Activated CD4-positive, alpha-beta T cell treated with anti-CD3 and anti-CD28 coated beads, Interleukin-2, Interleukin-6, amounts not matched to agents 100 ng/mL and 50 ng/mL, durations not matched to agents 16 hours and 8 hours (primary cell): ENCODE results near the gene ZNF865.

Experiments
- DNase-seq: peaks from one replicate; pipeline ENCODE4 v3.0.0-alpha.2; 2020

The ZNF865 gene

DNA sequence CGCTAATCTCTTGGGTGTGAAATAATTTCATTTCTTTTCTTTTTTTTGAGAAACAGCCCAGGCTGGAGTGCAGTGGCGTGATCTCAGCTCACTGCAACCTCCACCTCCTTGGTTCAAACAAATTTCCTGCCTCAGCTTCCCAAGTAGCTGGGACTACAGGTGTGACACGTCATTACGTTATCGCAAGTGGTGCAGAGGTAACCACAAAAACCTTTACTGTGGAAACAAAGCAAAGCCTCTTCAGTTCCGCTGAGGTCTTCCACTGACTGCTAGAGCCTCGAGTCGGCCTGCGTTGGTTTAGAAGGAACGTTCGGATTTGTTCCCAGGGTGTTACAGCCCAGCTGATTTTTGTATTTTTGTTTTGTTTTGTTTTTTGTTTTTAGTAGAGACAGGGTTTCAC, 20.9 kb downstream of the ZNF865 start:
- peak; percentile 91 for DNase-seq

DNA sequence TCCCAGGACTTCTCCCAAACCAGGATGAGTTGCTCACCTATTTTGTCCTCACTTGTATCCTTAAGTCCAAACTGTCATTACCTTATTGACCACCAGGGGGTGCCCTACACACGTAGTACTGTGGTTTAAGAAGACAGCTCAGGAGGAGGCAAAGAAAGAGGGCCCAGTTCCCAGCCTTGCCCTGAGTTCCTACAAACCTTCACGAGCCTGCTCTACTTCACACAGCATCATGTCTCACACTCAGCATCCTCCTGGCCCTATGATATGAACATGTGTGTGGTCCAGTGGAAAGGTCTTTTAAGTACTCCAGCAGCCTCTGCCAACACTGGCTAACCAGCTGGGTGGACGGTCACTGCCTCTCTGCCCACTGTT, 27.0 kb downstream of the ZNF865 start:
- peak; percentile 93 for DNase-seq

DNA sequence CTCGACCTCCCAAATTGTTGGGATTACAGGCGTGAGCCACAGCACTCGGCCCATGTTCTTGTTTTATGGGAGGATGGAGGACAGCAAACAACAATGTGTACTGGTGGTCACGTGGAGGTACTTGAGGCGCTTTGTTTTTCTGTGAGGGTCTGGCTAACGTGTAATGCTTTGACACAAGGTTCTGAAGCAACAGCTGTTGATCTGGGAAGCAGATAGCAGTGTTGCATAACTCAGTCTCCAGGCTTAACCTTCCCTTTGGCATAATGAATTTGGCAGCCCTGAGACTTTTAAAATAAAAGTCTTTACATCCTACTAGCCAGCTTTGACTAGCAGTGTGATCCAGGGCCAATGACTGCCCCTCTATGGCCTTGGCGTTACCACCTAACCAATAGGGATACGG, 28.4 kb downstream of the ZNF865 start:
- no peak for DNase-seq

DNA sequence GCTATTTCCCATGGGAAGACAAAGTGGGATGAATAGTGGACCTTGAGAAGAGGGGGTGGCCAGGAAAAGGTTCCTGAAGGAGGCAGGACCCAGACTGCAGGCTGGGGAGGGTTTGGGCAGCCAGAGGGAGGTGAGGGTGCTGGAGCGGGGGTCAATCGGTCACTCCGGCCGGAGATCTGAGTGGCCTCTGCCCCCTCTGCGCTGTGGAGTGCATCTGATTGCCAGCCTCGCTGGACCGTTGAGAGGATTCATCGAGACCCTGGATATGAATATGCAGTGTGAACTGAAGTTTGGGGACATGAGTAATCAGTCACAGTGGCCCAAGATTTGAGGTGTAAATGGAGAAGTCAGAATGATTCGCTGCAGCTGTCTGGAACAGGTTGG, 29.9 kb downstream of the ZNF865 start:
- DNase-seq, result no peak

DNA sequence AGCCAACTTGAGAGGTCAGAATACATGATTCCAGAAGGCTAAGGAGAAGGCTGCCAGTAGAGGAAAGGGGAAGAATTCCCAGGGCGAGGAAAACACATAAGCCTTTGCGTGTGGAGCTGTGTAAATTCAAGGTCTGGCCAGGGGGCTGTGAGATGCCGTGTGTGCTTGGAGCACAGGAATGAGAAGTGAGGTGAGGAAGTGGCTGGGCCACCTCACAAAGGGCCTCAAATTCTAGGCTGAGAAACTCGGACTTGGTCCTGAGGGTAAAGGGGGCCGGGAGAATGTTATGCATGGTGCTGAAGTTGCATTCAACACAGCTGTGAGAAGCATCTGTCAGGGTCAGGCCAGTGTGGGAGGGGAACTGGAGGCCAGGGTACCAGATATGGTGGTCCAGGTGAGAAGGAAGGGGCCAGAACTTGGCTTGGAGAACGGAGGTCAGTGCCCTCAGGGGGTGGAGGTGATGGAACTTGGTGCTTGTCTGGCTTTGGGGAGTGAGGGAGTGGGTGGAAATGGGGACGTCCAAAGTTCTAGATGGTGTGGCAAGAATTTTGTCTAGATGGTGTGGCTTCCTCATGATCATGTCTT, 30.5 kb downstream of the ZNF865 start:
- no peak for DNase-seq

DNA sequence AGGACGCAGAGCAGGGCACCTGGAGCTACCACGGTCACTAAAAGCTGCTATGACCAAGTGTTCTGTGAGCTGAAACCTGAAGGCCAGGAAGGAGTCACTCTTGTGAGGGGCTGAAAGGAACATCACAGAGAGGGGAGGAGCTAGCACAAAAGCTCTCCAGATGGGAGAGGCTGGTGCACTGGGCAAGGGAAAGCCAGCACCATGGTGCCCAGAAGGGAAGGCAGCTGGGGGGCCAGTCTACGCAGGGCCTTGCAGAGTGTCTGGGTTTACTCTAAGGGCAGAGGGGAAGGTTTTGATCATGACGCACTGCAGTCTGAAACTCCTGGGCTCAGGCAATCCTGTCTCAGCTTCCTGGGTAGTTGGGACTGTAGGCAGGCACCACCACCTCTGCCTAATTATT, 31.3 kb downstream of the ZNF865 start:
- no peak for DNase-seq

DNA sequence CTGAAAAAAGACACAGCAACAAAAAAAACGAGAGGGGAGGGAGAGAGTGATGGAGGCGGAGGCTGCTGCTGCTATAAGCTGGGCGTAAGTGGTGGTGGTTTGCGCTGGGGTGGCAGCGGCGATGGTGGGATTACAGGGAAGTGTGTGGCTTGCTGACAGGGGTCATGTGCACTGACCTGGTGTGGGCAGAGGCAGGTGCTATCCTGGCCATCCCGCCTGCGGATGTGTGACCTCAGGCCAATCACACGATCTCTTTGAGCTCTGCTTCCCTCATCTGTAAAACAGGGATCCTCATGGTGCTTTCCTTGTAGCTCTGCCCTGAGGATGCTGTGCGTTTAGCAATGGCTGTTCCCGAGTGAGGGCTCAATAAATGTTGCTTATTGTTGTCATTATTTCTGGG, 32.1 kb downstream of the ZNF865 start:
- no peak for DNase-seq

DNA sequence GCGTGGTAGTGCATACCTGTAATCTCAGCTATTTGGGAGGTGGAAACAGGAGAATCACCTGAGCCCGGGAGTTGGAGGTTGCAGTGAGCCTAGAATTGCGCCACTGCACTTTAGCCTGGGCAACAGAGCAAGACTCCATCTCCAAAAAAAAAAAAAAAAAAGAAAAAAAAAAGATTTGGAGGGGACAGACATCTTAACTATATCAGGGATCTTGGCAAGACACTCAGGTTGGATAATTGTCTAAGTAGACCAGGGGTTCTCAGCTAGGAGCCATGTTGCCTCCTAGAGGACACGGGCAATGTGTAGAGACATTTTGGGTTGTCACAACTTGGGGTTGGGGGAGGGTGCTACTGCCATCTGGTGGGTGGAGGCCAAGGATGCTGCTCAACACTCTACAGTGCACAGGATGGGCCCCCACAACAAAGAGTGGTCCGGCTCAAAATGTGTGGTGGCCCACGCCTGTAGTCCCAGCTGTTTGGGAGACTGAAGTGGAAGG, 33.5 kb downstream of the ZNF865 start:
- DNase-seq, result peak; percentile 76

DNA sequence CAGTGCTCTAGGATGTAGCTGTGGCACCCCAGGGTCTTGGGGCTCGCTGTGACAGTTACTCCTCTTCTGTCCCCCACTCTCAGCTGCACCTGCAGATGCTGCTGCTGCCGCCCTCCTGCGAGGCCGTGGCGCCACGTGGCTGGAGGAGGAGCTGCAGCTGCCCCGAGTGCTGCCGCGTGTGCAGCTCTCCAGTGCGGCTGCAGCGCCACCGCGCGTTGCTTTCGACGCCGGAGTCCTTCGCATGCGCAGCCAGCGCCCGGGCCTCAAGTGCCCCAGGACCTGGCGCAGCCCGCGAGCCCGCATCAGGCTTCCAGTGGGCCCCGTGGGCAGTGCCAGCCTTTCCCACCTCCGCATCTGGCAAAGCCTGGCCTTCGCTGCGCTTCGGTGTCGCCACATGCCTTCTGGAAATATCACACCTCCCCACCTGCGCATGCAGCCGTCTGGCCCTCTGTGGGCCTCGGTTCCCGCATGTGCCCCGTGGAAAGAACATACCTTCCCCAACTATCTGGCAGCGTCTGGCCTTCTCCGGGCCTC, 34.7 kb downstream of the ZNF865 start:
- DNase-seq, result peak; percentile 84

DNA sequence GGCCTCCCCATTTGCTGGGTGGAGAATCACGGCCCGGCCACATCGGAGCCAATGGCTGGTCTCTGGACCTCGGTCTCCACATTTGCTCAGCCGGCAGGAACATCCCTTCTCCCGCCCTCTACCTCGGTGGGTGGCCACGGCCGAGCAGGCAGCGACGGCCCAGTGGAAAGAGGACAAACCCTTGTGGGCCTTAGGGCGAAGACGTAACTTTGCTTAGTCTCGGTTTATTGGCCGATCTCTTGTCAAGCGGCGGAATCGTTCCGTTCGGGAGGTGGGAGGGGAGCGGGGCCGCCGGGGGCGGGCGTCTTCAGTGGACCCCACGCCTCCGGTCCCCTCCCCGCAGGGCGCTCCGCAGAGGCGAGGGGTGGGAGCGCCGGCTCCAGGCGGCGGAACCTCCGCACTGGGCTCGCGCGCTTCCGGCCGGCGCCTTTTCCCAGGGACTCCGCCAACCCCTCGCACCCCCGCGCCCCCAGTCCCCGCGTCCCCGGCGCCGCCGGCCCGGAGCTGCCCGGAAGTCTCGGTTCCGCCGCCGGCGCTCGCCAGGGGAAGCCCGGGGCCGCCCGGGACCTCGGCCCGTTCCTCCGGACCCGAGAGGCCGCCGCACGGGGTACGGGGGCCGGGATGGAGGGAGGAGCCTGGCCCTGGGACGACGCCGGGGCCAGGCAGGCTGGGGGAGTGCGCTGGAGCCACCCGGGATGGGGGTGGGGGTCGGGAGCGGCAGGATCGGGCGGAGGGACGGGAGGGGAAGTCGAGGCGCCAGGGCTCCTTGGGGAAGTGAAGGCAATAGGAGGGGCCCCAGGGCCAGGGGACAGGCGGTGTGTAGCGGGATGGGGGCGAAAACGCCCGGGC, 35.4 kb downstream of the ZNF865 start, which contains the start of gene ZNF580:
Gene ZNF580, plus strand, starts transcription at position 426 of the 849 bp plus-strand sequence. CDS start 1,507 bp downstream, outside the sequence.
- peak; percentile 80 for DNase-seq

DNA sequence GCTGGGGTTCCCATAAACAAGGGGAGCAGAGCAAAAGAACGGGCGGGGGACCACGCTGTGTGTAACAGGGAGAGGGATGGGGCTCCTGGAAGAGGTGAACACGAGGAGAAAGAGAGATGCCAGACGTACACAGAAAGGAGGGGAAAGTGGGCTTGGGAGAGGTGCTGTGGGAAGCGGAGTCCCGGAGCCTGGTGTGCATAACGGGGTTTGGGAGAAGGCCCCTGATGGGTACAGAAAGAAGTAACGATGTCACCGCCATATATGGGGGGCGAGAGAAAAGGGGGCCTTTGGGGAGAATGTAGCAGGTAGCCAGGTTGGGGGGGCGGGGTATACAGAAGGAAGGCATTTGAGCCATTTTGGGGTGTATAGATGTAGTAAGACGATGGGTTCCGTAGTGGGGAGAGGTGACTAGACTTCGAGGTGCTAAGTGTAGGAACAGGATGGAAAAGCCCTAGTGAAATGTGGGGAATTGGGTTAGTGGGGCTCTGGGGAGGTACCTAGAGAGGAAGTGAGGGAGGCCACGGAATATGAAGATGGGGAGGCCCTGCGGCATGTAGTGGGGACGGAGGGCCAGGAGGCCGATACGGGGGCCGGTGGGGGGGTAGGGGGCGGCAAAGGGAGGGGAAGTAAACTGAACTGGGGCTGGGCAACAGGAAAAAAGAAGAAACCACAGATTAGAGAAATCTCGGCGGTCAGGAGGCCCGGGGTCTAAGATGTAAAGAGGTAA, 36.1 kb downstream of the ZNF865 start:
- DNase-seq, result peak; percentile 53

DNA sequence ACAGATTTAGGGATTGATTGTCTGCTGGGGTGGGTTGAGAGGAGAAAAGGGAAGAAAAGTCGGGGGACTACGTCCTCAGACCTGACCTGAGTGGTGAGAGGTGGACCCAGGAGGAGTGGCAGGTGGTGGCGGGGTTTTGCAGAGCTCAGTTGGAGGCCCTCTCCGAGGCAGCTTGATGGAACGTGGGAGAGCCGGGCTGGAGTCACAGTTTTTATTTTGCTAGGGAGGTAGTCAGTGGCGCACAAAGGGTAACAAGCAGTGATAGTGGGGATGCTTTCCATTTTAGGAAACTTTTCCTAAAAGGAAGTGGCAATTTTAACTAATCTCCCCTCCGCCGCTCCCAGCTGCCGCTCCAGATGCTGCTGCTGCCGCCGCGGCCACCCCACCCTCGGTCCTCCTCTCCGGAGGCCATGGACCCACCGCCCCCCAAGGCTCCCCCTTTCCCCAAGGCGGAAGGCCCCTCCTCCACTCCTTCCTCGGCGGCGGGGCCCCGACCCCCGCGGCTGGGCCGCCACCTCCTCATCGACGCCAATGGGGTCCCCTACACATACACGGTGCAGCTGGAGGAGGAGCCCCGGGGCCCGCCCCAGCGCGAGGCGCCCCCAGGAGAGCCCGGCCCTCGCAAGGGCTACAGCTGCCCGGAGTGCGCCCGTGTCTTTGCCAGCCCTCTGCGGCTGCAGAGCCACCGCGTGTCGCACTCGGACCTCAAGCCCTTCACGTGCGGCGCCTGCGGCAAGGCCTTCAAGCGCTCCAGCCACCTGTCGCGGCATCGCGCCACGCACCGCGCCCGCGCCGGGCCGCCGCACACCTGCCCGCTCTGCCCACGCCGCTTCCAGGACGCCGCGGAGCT, 36.9 kb downstream of the ZNF865 start:
- DNase-seq, result peak; percentile 53

DNA sequence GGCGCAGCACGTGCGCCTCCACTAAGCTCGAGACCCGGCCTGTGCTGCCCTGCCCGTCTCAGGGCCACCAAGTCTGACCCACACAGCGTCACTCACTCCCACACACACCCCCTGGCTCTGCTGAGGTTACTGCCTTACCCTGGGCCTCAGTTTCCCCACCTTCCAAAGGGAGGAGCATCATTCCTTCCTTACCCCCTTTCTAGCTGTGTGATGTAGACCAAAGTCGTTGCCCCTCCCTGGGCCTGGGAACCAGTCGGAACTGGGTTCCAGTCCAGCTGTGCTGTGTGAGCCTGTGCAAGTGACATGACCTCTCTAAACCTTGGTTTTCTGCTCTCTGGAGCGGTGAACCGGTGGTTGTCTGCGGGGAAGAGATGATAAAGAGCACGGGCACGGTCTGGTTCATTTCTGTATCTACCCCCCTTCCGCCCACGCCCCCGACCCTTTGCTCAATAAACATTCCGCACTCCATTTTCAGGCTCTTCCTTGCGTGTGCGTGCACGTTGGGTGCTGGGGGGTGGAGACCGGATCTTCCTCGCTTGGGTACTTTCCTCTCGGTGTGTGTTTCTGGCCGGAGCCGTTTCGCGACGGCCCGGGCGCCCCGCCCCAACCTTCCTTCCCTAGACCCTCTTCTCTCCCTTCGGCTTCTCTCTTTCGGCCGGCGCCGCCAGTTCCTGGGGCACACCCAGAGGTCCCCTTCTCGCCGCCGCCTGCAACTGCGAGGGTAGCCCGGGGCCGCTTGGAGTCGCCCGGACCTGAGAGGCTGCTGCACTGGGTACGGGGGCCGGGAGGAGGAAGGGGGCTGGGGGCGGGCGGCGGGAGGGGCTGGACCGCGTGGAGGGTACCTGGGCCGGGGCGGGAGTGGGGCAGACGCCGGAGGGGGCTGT, 37.8 kb downstream of the ZNF865 start, which contains the start of gene ZNF581:
Gene ZNF581, plus strand, starts transcription at position 647 of the 884 bp plus-strand sequence. CDS start 923 bp downstream, outside the sequence.
- peak; percentile 89 for DNase-seq

DNA sequence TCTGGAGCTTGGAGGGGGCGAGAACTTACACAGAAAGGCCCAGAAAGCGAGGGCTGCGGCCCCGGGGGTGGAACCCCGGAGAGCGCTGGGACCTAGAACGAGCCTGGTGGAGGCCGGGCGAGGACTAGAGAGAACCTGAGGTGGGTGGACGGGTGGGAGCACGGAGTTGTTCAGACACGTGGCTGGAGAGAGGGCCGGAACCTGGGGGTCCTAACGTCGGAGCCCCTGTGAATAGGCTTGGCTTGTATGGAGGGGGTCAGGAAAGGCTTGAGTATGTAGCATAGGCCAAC, 38.4 kb downstream of the ZNF865 start:
- no peak for DNase-seq

DNA sequence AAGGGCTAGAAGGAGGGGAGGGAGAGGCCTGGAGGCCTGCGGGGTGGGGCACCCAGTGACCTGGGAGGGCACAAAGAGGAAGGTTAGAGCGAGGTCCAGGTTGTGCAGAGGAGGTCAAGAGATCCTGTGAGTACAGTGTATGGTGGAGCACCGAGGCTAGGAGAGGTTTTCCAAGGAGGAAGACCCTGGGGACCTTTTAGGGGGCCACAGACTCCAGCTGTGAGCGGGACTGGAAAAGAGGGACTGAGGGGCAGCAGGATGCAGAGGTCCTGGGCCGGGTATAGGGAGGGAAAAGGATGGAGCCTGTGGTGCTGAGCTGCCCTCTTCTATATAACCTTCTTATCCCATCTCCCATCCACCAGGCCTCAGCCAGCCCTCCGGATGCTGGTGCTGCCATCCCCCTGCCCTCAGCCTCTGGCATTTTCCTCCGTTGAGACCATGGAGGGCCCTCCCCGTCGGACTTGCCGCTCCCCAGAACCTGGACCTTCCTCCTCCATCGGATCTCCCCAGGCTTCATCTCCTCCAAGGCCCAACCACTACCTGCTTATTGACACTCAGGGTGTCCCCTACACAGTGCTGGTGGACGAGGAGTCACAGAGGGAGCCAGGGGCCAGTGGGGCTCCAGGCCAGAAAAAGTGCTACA, 38.9 kb downstream of the ZNF865 start:
- no peak for DNase-seq

DNA sequence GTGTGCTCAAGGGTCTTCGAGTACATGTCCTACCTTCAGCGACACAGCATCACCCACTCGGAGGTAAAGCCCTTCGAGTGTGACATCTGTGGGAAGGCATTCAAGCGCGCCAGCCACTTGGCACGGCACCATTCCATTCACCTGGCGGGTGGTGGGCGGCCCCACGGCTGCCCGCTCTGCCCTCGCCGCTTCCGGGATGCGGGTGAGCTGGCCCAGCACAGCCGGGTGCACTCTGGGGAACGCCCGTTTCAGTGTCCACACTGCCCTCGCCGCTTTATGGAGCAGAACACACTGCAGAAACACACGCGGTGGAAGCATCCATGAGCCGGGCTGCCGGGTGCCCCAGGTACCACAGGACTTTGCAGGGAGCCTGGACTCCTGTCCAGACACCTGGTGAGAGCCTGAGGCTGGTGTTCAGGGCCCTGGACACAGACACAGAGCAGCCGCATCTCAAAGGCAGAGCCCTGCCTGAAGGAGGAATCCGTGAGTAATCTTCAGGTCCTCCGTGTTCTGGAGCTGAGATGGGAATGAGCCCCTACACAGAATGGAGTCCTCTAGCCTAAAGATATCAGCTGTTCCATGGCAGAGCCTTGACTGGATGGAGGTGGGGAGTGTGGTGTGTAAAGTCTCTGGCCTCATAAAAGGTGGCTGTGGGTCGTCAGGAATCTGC, 39.5 kb downstream of the ZNF865 start:
- no peak for DNase-seq

DNA sequence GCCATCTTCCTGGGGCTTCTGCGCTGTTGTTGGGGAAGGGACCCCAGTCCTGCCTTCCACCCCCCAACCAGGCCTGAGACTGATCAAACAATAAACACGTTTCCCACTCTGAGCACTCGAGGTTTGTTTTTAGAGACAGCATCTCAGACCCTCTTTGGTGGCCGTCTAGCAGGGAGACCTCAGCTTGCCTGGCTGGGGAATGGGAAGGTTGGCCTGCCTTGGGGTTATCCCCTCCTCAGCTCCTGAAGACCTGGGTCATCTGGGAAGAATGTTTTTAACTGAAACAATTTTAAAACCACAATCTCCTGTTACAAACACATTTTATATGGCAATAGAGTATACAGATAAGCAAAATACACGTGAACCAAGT, 40.0 kb downstream of the ZNF865 start:
- DNase-seq, result no peak

DNA sequence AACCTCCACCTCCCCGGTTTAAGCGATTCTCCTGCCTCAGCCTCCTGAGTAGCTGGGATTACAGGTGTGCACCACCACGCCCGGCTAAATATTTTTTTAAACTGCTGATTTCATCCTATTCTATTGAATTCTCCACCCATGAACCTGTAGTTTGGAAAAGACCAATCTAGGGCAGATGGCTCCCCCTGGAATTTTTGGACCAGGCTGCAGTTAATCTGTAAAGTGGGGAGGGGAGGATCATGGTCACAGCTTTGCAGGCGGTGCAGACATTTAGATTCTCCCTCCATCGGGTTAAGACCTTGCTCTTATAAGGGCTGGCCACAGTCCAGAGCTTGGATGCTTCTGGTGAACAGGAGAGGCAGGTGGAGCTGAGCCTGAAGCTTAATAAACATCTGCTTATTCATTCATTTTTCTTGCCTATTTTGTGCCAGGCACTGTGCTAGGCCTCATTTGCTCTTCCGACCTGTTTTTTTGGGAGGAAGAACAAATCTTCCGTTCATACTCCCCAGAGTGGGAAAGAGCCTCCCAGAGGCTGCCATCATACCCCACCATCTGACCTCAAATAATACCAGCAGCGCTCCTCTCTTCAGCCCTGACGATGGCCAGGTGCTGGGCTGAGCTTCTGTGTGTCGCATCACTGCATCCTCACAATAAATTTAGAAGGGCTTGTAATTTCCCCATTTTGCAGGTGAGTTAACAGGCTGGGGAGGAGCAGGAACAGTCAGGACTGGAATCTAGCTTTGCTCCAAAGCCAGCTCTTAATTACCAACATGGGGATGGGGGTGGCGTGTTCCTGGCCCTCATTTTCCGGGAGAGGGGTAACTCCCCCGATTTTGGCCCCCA, 41.7 kb downstream of the ZNF865 start:
- no peak for DNase-seq
